HepG2 (cell line): ENCODE data around the gene NEURL4. TPM values are rescaled to one million over a fixed set of nuclear protein-coding genes. Genes with fewer than 3 reads are reported as not detected.

Experiments used
- BRCA1 ChIP-seq: sonication (generic); formaldehyde crosslinking; IDR thresholded peaks from 2 replicates; pipeline ENCODE4 v1.4.0; 2020; ENCODE audit warnings: missing genetic modification reagents
- ETV5 ChIP-seq: IDR thresholded peaks from 2 replicates; pipeline ENCODE4 v1.6.1; 2018; ENCODE audit warnings: missing biosample characterization, missing genetic modification reagents, inconsistent platforms, borderline replicate concordance
- FOXA3 ChIP-seq: IDR thresholded peaks from 2 replicates; pipeline ENCODE4 v1.6.1; 2016; ENCODE audit warnings: missing genetic modification reagents, missing compliant biosample characterization
- NFIC ChIP-seq: IDR thresholded peaks from 2 replicates; pipeline ENCODE4 v1.6.1; 2012; ENCODE audit warnings: mild to moderate bottlenecking, low read length, inconsistent platforms
- NFKB2 ChIP-seq: sonication (generic); formaldehyde crosslinking; IDR thresholded peaks from 2 replicates; pipeline ENCODE4 v1.4.0; 2020; ENCODE audit warnings: missing genetic modification reagents, borderline replicate concordance
- NR2C2 ChIP-seq: sonication (generic); formaldehyde crosslinking; IDR thresholded peaks from 2 replicates; pipeline ENCODE4 v1.4.0; 2020; ENCODE audit warnings: missing genetic modification reagents, mild to moderate bottlenecking, moderate library complexity, borderline replicate concordance
- PCBP1 ChIP-seq: fragments of 200-400 bp; formaldehyde crosslinking; IDR thresholded peaks from 2 replicates; pipeline ENCODE4 v1.6.1; 2017; ENCODE audit warnings: mild to moderate bottlenecking, low read depth, low read length, borderline replicate concordance
- PLRG1 ChIP-seq: fragments of 450-650 bp; conservative IDR thresholded peaks from 2 replicates; pipeline ENCODE4 v1.6.1; 2016
- POLR2AphosphoS5 ChIP-seq: IDR thresholded peaks from 2 replicates; pipeline ENCODE4 v1.6.1; 2012; ENCODE audit warnings: low read depth, low read length
- RCOR2 ChIP-seq: IDR thresholded peaks from 2 replicates; pipeline ENCODE4 v1.6.1; 2016; ENCODE audit warnings: missing biosample characterization, missing genetic modification reagents
- SOX6 ChIP-seq, 2 experiments: fragments of 450-650 bp in 1 of 2; sonication (generic) in 1 of 2; formaldehyde crosslinking in 1 of 2; IDR thresholded peaks; 2 replicates each; pipeline versions ENCODE4 v1.4.0 to v1.6.1; 2017 to 2020; ENCODE audit warnings: antibody characterized with exemption in 1 of 2, mild to moderate bottlenecking in 1 of 2, missing genetic modification reagents in 1 of 2
- SSRP1 ChIP-seq: IDR thresholded peaks from 2 replicates; pipeline ENCODE4 v1.6.1; 2016; ENCODE audit warnings: control low read depth
- ZNF143 ChIP-seq: sonication (generic); formaldehyde crosslinking; IDR thresholded peaks from 2 replicates; pipeline ENCODE4 v1.4.0; 2020; ENCODE audit warnings: missing genetic modification reagents
- ZNF180 ChIP-seq: sonication (generic); formaldehyde crosslinking; IDR thresholded peaks from 2 replicates; pipeline ENCODE4 v1.4.0; 2020; ENCODE audit warnings: low read depth, missing genetic modification reagents, borderline replicate concordance
- ZNF343 ChIP-seq: sonication (generic); formaldehyde crosslinking; IDR thresholded peaks from 2 replicates; pipeline ENCODE4 v1.4.0; 2020; ENCODE audit warnings: mild to moderate bottlenecking, missing genetic modification reagents
- ZNF354B ChIP-seq: sonication (generic); formaldehyde crosslinking; IDR thresholded peaks from 2 replicates; pipeline ENCODE4 v1.8.0; 2022; ENCODE audit warnings: mild to moderate bottlenecking, missing genetic modification reagents
- ZNF496 ChIP-seq: sonication (generic); formaldehyde crosslinking; IDR thresholded peaks from 2 replicates; pipeline ENCODE4 v1.8.1; 2023; ENCODE audit warnings: mild to moderate bottlenecking, moderate library complexity, missing genetic modification reagents; ENCODE audit not compliant: insufficient replicate concordance
- ZNF670 ChIP-seq: sonication (generic); formaldehyde crosslinking; IDR thresholded peaks from 2 replicates; pipeline ENCODE4 v1.8.0; 2022; ENCODE audit warnings: mild to moderate bottlenecking, missing genetic modification reagents, borderline replicate concordance
- ZNF720 ChIP-seq: sonication (generic); formaldehyde crosslinking; IDR thresholded peaks from 2 replicates; pipeline ENCODE4 v1.4.0; 2020; ENCODE audit warnings: missing genetic modification reagents
- ZNF737 ChIP-seq: sonication (generic); formaldehyde crosslinking; IDR thresholded peaks from 2 replicates; pipeline ENCODE4 v1.5.0; 2020; ENCODE audit warnings: missing genetic modification reagents, mild to moderate bottlenecking, borderline replicate concordance
- ZZZ3 ChIP-seq: sonication (generic); formaldehyde crosslinking; IDR thresholded peaks from 2 replicates; pipeline ENCODE4 v1.4.0; 2020; ENCODE audit warnings: missing genetic modification reagents, mild to moderate bottlenecking, borderline replicate concordance
- polyA plus RNA-seq, 8 experiments: library from polyadenylated mRNA; depleted of rRNA in 3 of 8; stranded (reverse) in 7 of 8; unstranded in 1 of 8; fragments of >200 nt; fragmentation: Illumina TruSeq in 4 of 8; extraction: Trizol in 4 of 8; gene quantifications; 2 replicates each; pipeline versions ENCODE4 v1.2.1 to v1.2.3, GENCODE V29; 2011 to 2016; ENCODE audit warnings: low read depth in 4 of 8, missing spikeins in 1 of 8, mixed read lengths in 1 of 8; ENCODE audit not compliant: insufficient read depth in 1 of 8
- total RNA-seq, 5 experiments: library from RNA; depleted of rRNA; stranded (reverse); fragments of >200 nt; fragmentation: Illumina TruSeq; extraction: Trizol; gene quantifications; 2 replicates each; pipeline ENCODE4 v1.2.3, GENCODE V29; 2016; ENCODE audit warnings: low read depth in 1 of 5
- TF ChIP-seq, protein P1 (sequence below): conservative IDR thresholded peaks from 2 replicates; pipeline ENCODE4 v1.6.1; 2018; ENCODE audit warnings: missing genetic modification reagents
- TF ChIP-seq, protein P2 (sequence below): sonication (generic); formaldehyde crosslinking; IDR thresholded peaks from 2 replicates; pipeline ENCODE4 v1.4.0; 2020; ENCODE audit warnings: mild to moderate bottlenecking, missing genetic modification reagents
- TF ChIP-seq, protein P3 (sequence below): sonication (generic); formaldehyde crosslinking; IDR thresholded peaks from 2 replicates; pipeline ENCODE4 v1.5.1; 2020; ENCODE audit warnings: mild to moderate bottlenecking, missing genetic modification reagents, borderline replicate concordance
- TF ChIP-seq, protein P4 (sequence below): sonication (generic); formaldehyde crosslinking; IDR thresholded peaks from 2 replicates; pipeline ENCODE4 v1.4.0; 2020; ENCODE audit warnings: missing genetic modification reagents

NEURL4 gene
- total and polyA plus RNA-seq, 2 of the 13 experiments (the other 11 are each of a cell fraction or from before 2014, with no cell fraction given) = 14.8 to 15.7 TPM

DNA sequence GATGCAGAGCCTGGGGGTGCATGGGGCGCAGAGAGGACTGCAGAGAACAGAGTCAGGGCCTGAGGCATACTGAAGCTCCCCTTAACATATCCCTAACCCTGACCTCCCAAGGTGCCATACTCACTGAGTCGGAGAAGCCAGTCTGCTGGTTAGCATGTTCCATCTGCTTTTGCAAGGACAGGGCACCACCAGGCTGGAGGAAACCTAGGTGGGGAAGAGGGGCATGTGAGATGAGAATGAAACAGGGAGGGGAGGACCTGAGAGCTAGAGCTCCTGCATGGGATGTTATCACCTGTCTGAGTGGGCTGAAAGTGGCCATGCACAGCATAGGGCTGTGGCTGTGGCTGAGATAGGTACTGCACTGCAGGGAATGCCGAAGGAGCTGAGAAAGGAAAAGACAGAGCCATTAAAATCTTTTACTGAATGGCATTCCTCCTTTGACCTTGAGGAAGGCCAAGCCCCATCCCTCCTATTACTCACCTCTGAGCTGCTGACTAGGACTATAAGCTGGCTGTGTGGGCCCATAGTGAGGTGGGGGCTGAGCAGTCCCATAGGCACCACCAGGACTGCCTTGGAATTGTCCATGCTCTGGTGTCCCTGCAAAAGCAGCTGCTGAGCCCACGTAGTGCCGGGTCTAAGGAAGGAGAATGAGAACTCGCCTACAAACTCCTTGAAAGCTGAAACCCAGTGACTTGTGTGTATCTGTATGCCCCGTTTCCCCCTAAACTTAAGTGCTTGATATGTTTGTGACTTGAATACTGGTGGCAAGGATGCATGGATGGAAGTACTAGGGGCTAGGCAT lies 15.8 kb downstream of the NEURL4 start (continued):
- TF ChIP-seq ZNF180 (CRISPR knock-in tag) (no peak), ETV5 (CRISPR knock-in tag) (no peak), PLRG1 (no peak), ZZZ3 (CRISPR knock-in tag) (no peak), ZNF343 (no peak), ZNF496 (CRISPR knock-in tag) (no peak), BRCA1 (no peak), ZNF720 (no peak), SSRP1 (CRISPR knock-in tag) (peak; percentile 15; the same call in 1 of the 2 replicates), ZNF670 (CRISPR knock-in tag) (no peak), SOX6 (IDR thresholded peaks at IDR 0.05) (no peak), SOX6 (CRISPR knock-in tag; IDR thresholded peaks at IDR 0.05) (no peak), ZNF737 (CRISPR knock-in tag) (no peak), ZNF354B (CRISPR knock-in tag) (no peak), NFIC (0 out of 2 replicates have a peak, but pooled peaks have one; percentile 23), FOXA3 (no peak), NR2C2 (no peak), ZNF143 (CRISPR knock-in tag) (no peak), PCBP1 (no peak), RCOR2 (CRISPR knock-in tag) (no peak), NFKB2 (CRISPR knock-in tag) (no peak), POLR2AphosphoS5 (peak; percentile 61)
- TF ChIP-seq, protein P1, sequence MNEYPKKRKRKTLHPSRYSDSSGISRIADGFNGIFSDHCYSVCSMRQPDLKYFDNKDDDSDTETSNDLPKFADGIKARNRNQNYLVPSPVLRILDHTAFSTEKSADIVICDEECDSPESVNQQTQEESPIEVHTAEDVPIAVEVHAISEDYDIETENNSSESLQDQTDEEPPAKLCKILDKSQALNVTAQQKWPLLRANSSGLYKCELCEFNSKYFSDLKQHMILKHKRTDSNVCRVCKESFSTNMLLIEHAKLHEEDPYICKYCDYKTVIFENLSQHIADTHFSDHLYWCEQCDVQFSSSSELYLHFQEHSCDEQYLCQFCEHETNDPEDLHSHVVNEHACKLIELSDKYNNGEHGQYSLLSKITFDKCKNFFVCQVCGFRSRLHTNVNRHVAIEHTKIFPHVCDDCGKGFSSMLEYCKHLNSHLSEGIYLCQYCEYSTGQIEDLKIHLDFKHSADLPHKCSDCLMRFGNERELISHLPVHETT (CRISPR knock-in tag) = no peak
- TF ChIP-seq, protein P2, sequence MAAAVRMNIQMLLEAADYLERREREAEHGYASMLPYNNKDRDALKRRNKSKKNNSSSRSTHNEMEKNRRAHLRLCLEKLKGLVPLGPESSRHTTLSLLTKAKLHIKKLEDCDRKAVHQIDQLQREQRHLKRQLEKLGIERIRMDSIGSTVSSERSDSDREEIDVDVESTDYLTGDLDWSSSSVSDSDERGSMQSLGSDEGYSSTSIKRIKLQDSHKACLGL (CRISPR knock-in tag) = no peak
- TF ChIP-seq, protein P3, sequence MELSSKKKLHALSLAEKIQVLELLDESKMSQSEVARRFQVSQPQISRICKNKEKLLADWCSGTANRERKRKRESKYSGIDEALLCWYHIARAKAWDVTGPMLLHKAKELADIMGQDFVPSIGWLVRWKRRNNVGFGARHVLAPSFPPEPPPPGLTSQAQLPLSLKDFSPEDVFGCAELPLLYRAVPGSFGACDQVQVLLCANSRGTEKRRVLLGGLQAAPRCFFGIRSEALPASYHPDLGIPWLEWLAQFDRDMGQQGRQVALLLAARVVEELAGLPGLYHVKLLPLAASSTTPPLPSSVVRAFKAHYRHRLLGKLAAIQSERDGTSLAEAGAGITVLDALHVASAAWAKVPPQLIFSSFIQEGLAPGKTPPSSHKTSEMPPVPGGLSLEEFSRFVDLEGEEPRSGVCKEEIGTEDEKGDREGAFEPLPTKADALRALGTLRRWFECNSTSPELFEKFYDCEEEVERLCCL (CRISPR knock-in tag) = no peak
- TF ChIP-seq, protein P4, sequence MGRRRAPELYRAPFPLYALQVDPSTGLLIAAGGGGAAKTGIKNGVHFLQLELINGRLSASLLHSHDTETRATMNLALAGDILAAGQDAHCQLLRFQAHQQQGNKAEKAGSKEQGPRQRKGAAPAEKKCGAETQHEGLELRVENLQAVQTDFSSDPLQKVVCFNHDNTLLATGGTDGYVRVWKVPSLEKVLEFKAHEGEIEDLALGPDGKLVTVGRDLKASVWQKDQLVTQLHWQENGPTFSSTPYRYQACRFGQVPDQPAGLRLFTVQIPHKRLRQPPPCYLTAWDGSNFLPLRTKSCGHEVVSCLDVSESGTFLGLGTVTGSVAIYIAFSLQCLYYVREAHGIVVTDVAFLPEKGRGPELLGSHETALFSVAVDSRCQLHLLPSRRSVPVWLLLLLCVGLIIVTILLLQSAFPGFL (CRISPR knock-in tag) = no peak
